NB4 (cell line): Measurements from ENCODE around the gene C10orf88.

Source experiments
- CTCF ChIP-seq: IDR thresholded peaks from one replicate; pipeline ENCODE4 v1.5.1; 2012; ENCODE audit warnings: low read depth, low read length
- MAX ChIP-seq: IDR thresholded peaks from 2 replicates; pipeline ENCODE4 v1.6.1; 2011; ENCODE audit warnings: low read depth, low read length
- MYC ChIP-seq: IDR thresholded peaks from 2 replicates; pipeline ENCODE4 v1.6.1; 2011; ENCODE audit warnings: low read depth, low read length
- POLR2A ChIP-seq: IDR thresholded peaks from 2 replicates; pipeline ENCODE4 v1.6.1; 2011; ENCODE audit warnings: mild to moderate bottlenecking; ENCODE audit not compliant: insufficient read length; ENCODE audit errors: extremely low read depth

GRCh38 chr10:122974023-122974422 is 20.0 kb upstream of the C10orf88 start:
- TF ChIP-seq CTCF = no peak
- TF ChIP-seq POLR2A = no peak
- TF ChIP-seq MYC = no peak
- no peak for TF ChIP-seq MAX
